ENCODE measurements around the gene SND1. TPM values are rescaled to one million over a fixed set of nuclear protein-coding genes. Genes with fewer than 3 reads are reported as not detected.
A peak's percentile ranks its signal among the peaks of the same experiment; 100 is the strongest.

Gene SND1
- total RNA-seq, 1 donor from 2014 or later = 165 TPM

DNA sequence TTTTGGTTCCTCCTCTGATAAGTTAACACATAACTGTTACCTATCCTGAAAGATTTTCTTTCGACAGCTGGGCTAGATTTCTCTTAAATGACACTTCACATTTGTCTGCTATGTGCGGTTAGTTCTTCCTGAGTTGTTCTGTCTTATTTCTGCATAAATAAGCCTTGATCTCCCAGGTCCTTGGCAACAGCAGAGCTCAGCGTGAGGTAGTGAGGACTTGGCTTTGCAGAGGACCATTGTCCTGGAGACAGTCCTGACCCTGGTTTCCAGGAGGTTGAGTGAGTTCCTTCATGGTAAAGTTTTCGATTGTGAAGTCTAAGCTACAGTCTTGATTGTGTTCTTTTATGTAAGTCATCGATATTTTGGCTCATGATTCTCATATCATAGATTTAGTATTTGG lies 23.7 kb downstream of the SND1 start:
- Mint-ChIP-seq H3K36me3 (ENCODE audit: unreplicated experiment) (peaks cover 4% of the 10 kb centered on the region), H3K9me3 (ENCODE audit: unreplicated experiment) (peaks cover 1% of the 10 kb centered on the region), H3K27ac (ENCODE audit: unreplicated experiment) (no peak overlapping the region), H3K4me3 (ENCODE audit: unreplicated experiment) (no peak overlapping the region), H3K27me3 (ENCODE audit: unreplicated experiment) (no peaks in the 10 kb centered on the region), H3K4me1 (ENCODE audit: low read depth, unreplicated experiment) (peaks cover 6% of the 10 kb centered on the region)
- DNase-seq = no peak
- TF ChIP-seq, protein P1, sequence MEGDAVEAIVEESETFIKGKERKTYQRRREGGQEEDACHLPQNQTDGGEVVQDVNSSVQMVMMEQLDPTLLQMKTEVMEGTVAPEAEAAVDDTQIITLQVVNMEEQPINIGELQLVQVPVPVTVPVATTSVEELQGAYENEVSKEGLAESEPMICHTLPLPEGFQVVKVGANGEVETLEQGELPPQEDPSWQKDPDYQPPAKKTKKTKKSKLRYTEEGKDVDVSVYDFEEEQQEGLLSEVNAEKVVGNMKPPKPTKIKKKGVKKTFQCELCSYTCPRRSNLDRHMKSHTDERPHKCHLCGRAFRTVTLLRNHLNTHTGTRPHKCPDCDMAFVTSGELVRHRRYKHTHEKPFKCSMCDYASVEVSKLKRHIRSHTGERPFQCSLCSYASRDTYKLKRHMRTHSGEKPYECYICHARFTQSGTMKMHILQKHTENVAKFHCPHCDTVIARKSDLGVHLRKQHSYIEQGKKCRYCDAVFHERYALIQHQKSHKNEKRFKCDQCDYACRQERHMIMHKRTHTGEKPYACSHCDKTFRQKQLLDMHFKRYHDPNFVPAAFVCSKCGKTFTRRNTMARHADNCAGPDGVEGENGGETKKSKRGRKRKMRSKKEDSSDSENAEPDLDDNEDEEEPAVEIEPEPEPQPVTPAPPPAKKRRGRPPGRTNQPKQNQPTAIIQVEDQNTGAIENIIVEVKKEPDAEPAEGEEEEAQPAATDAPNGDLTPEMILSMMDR (IDR thresholded peaks at IDR 0.05; ENCODE audit: partially characterized antibody, unreplicated experiment) = no peak

GRCh38 chr7:127677433-127678230 lies 25.6 kb downstream of the SND1 start:
- peaks cover 4% of the 10 kb centered on the region for H3K9me3 Mint-ChIP-seq (ENCODE audit: unreplicated experiment)
- TF ChIP-seq, protein P1 (IDR thresholded peaks at IDR 0.05; ENCODE audit: partially characterized antibody, unreplicated experiment) = no peak
- peaks cover 8% of the 10 kb centered on the region for H3K4me1 Mint-ChIP-seq (ENCODE audit: low read depth, unreplicated experiment)
- no peak for DNase-seq
- H3K27me3 Mint-ChIP-seq (ENCODE audit: unreplicated experiment) = no peaks in the 10 kb centered on the region
- no peak overlapping the region for H3K4me3 Mint-ChIP-seq (ENCODE audit: unreplicated experiment)
- H3K27ac Mint-ChIP-seq (ENCODE audit: unreplicated experiment) = no peak overlapping the region
- H3K36me3 Mint-ChIP-seq (ENCODE audit: unreplicated experiment) = peaks cover 8% of the 10 kb centered on the region

- no peak for DNase-seq
- Mint-ChIP-seq H3K9me3 (ENCODE audit: unreplicated experiment) (peaks cover 4% of the 10 kb centered on the region), H3K4me1 (ENCODE audit: low read depth, unreplicated experiment) (peaks cover 8% of the 10 kb centered on the region), H3K36me3 (ENCODE audit: unreplicated experiment) (peaks cover 8% of the 10 kb centered on the region), H3K27me3 (ENCODE audit: unreplicated experiment) (no peaks in the 10 kb centered on the region), H3K4me3 (ENCODE audit: unreplicated experiment) (no peak overlapping the region), H3K27ac (ENCODE audit: unreplicated experiment) (peak overlapping the region; percentile 33)
- TF ChIP-seq, protein P1 (IDR thresholded peaks at IDR 0.05; ENCODE audit: partially characterized antibody, unreplicated experiment) = no peak
These were observed 26.3 kb downstream of the SND1 start for GRCh38 chr7:127678337-127678736.

DNA sequence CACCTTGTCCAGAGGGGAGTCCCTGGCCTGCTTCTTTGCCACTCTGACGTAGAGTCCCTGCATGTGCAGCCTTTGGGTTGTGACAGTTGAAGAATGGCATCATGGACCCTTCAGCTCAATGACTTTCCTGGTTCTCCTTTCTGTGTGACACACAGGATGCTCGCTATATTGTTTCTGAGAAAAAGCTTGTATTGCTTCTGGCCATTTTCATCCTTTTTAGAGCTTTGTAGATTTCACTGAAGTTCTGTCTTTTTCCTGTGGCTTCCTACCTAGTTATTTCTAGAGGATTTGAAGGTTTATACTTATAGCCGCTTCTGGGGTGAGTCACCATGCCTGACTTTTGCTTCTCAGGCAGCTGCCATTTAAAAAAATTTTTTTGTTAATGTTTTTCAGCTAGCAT lies 27.0 kb downstream of the SND1 start:
- H3K4me3 Mint-ChIP-seq (ENCODE audit: unreplicated experiment) = no peak overlapping the region
- peaks cover 3% of the 10 kb centered on the region for H3K9me3 Mint-ChIP-seq (ENCODE audit: unreplicated experiment)
- TF ChIP-seq, protein P1 (IDR thresholded peaks at IDR 0.05; ENCODE audit: partially characterized antibody, unreplicated experiment) = no peak
- no peak overlapping the region for H3K27ac Mint-ChIP-seq (ENCODE audit: unreplicated experiment)
- DNase-seq = no peak
- H3K36me3 Mint-ChIP-seq (ENCODE audit: unreplicated experiment) = peaks cover 8% of the 10 kb centered on the region
- H3K4me1 Mint-ChIP-seq (ENCODE audit: low read depth, unreplicated experiment) = peaks cover 8% of the 10 kb centered on the region
- H3K27me3 Mint-ChIP-seq (ENCODE audit: unreplicated experiment) = no peaks in the 10 kb centered on the region

DNA sequence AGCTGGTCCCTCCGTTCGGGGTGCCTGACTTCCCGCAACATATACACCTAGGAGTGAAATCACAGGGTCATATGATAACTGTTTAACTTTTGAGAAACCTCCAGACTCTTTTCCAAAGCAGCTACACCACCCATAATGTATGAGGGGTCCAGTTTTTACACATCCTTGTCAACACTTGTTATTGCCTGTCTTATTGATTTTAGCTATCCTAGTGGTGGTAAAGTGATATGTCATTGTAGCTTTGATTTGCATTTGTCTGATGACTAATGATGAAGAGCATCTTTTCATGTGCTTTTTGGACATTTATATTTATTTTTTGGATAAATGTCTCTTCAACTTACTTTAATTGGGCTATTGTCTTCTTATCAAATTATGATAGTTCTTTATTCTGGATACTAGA lies 29.0 kb downstream of the SND1 start:
- Mint-ChIP-seq H3K4me3 (ENCODE audit: unreplicated experiment) (no peak overlapping the region), H3K27ac (ENCODE audit: unreplicated experiment) (no peak overlapping the region), H3K27me3 (ENCODE audit: unreplicated experiment) (no peaks in the 10 kb centered on the region), H3K36me3 (ENCODE audit: unreplicated experiment) (peaks cover 8% of the 10 kb centered on the region), H3K9me3 (ENCODE audit: unreplicated experiment) (peaks cover 3% of the 10 kb centered on the region), H3K4me1 (ENCODE audit: low read depth, unreplicated experiment) (peaks cover 14% of the 10 kb centered on the region)
- TF ChIP-seq, protein P1 (IDR thresholded peaks at IDR 0.05; ENCODE audit: partially characterized antibody, unreplicated experiment) = peak; percentile 26
- no peak for DNase-seq
